Measurements from ENCODE around the gene TIGD1.
"Not testable (repeated sequence)": the region's sequence is repeated elsewhere in the genome, so short reads cannot be mapped to it uniquely, and the experiment has no call there.

TIGD1 gene

DNA sequence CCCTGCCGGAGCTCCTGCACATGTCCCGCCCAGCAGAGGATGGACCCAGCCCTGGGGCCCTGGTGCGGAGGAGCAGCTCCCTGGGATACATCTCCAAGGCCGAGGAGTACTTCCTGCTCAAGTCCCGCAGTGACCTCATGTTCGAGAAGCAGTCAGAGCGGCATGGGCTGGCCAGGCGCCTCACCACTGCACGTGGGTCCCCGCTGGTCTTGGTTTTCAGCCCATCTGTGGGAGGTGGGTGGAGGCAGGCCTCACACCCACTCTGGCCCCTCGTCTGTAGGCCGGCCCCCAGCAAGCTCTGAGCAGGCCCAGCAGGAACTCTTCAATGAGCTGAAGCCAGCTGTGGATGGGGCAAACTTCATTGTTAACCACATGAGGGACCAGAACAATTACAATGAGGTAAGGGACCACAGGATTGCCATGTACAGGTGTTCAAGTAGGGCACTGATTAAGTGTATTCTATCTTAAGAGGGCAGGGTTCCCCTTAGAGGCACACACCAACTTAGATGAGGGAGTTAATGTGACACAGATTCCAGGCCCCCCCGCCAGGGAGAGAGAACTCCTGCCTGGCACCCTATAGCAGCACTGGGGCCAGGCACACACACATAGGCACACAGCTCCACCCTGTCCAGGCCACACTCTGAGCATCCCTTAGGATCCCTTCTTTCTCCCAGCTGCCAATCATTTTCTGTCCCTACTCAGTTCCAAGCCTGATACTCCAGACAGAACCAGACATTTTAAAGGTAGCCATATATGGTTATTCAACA is 16.2 kb downstream of the TIGD1 start:
- H3K9ac ChIP-seq (ENCODE audit: low read length): no peak overlapping the region
- H3K79me2 ChIP-seq (ENCODE audit: low read length): no peaks in the 10 kb centered on the region
- no peaks in the 10 kb centered on the region for H3K36me3 ChIP-seq (replicated peaks; ENCODE audit: low read depth, low read length)

DNA sequence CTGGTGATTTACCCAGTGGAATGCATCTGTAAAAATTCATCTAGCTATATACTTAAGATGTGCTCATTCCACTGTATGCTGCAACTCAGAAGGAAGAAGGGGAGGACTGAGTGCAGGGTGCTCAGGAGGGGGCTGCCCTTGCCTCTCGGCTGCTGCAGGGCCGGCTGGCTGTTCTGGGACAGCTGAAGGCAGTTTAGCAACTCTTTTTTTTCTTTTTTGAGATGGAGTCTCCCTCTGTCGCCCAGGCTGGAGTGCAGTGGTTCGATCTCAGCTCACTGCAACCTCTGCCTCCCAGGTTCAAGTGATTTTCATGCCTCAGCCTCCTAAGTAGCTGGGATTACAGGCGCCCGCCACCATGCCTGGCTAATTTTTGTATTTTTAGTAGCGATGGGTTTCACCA is 17.5 kb downstream of the TIGD1 start:
- H3K27ac ChIP-seq (ENCODE audit: low read length); H3K9me3 ChIP-seq (ENCODE audit: insufficient read depth, low read length); H3K4me2 ChIP-seq (ENCODE audit: low read length); H3K27me3 ChIP-seq (ENCODE audit: low read depth, low read length); H3K4me1 ChIP-seq (ENCODE audit: low read length); H4K20me1 ChIP-seq (ENCODE audit: insufficient read depth, low read length); H3K9ac ChIP-seq (ENCODE audit: low read length); H3K36me3 ChIP-seq (replicated peaks; ENCODE audit: low read depth, low read length); H3K79me2 ChIP-seq (ENCODE audit: low read length); H2AFZ ChIP-seq (ENCODE audit: low read depth, low read length); H3K4me3 ChIP-seq (ENCODE audit: low read length): not testable (repeated sequence)

More for the DNA sequence above, 16.2 kb downstream of the TIGD1 start:
- Histone ChIP-seq H3K9me3 (ENCODE audit: insufficient read depth, low read length) (no peaks in the 10 kb centered on the region), H2AFZ (ENCODE audit: low read depth, low read length) (no peak overlapping the region), H4K20me1 (ENCODE audit: insufficient read depth, low read length) (no peaks in the 10 kb centered on the region), H3K27me3 (ENCODE audit: low read depth, low read length) (no peaks in the 10 kb centered on the region), H3K4me3 (ENCODE audit: low read length) (no peak overlapping the region), H3K4me2 (ENCODE audit: low read length) (no peak overlapping the region), H3K4me1 (ENCODE audit: low read length) (no peaks in the 10 kb centered on the region), H3K27ac (ENCODE audit: low read length) (no peak overlapping the region)
- TF ChIP-seq, protein P1, sequence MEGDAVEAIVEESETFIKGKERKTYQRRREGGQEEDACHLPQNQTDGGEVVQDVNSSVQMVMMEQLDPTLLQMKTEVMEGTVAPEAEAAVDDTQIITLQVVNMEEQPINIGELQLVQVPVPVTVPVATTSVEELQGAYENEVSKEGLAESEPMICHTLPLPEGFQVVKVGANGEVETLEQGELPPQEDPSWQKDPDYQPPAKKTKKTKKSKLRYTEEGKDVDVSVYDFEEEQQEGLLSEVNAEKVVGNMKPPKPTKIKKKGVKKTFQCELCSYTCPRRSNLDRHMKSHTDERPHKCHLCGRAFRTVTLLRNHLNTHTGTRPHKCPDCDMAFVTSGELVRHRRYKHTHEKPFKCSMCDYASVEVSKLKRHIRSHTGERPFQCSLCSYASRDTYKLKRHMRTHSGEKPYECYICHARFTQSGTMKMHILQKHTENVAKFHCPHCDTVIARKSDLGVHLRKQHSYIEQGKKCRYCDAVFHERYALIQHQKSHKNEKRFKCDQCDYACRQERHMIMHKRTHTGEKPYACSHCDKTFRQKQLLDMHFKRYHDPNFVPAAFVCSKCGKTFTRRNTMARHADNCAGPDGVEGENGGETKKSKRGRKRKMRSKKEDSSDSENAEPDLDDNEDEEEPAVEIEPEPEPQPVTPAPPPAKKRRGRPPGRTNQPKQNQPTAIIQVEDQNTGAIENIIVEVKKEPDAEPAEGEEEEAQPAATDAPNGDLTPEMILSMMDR (IDR thresholded peaks at IDR 0.05; ENCODE audit: low read depth, low read length): no peak
- no peak for TF ChIP-seq EZH2phosphoT487 (IDR thresholded peaks at IDR 0.05; ENCODE audit: low read depth)

DNA sequence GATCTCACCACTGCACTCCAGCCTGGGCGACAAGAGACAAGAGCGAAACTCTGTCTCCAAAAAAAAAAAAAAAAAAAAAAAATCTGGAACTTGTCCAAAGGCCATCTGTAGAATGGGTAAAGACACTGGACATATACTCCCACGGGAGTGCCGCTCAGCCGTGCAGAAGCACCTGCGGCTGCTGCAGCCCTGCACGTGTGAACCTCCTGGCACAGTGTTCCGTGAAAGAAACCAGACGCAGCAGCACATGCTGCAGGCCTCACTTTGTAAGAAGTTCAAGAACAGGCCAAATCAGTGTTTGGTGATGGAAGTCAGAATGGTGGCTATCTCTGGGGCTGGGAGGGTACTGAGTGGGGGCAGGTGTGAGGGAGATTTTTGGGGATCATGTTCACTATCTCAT is 17.9 kb downstream of the TIGD1 start:
- no peaks in the 10 kb centered on the region for H3K27me3 ChIP-seq (ENCODE audit: low read depth, low read length)
- no peaks in the 10 kb centered on the region for H3K79me2 ChIP-seq (ENCODE audit: low read length)
- no peaks in the 10 kb centered on the region for H3K36me3 ChIP-seq (replicated peaks; ENCODE audit: low read depth, low read length)
- H3K4me1 ChIP-seq (ENCODE audit: low read length): no peaks in the 10 kb centered on the region
- no peak overlapping the region for H3K27ac ChIP-seq (ENCODE audit: low read length)
- no peak overlapping the region for H2AFZ ChIP-seq (ENCODE audit: low read depth, low read length)
- H3K4me2 ChIP-seq (ENCODE audit: low read length): no peak overlapping the region
- H4K20me1 ChIP-seq (ENCODE audit: insufficient read depth, low read length): no peaks in the 10 kb centered on the region
- H3K4me3 ChIP-seq (ENCODE audit: low read length): no peak overlapping the region
- H3K9me3 ChIP-seq (ENCODE audit: insufficient read depth, low read length): no peaks in the 10 kb centered on the region
- no peak overlapping the region for H3K9ac ChIP-seq (ENCODE audit: low read length)
- TF ChIP-seq, protein P1 (IDR thresholded peaks at IDR 0.05; ENCODE audit: low read depth, low read length): no peak
- no peak for TF ChIP-seq EZH2phosphoT487 (IDR thresholded peaks at IDR 0.05; ENCODE audit: low read depth)

DNA sequence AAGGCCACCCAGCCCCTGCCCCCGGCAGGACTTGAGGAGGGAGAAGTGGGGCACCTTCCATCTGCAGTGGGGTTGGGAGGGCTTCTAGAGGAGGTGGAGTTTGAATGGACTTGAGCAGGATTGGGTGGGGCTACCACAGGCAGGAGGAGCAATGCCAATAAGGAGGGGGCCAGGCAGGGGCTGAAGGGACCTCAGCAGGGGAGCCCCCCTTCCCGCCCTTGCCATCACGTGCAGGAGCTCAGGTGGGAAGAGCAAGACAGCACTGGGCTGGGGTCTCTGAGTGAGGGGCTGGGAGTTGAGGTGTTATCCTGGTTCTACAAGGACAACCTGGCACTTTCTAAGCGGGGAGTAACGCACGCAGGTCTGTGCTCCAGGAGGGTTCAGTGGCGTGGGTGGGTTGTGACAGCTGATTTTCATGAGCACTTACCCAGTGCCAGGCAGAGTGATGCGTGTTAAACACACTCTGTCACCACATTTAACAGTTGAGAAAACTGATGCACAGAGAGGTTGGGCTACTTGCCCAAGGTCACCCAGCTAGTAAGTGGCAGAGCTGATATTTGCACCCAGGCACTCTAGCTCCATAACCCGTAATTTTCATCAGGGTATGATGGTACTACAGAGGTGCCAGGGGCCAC is 19.6 kb downstream of the TIGD1 start:
- no peaks in the 10 kb centered on the region for H3K79me2 ChIP-seq (ENCODE audit: low read length)
- no peaks in the 10 kb centered on the region for H3K4me1 ChIP-seq (ENCODE audit: low read length)
- H3K36me3 ChIP-seq (replicated peaks; ENCODE audit: low read depth, low read length): no peaks in the 10 kb centered on the region
- no peaks in the 10 kb centered on the region for H4K20me1 ChIP-seq (ENCODE audit: insufficient read depth, low read length)
- H3K9me3 ChIP-seq (ENCODE audit: insufficient read depth, low read length): no peaks in the 10 kb centered on the region
- no peaks in the 10 kb centered on the region for H3K27me3 ChIP-seq (ENCODE audit: low read depth, low read length)
- no peak overlapping the region for H2AFZ ChIP-seq (ENCODE audit: low read depth, low read length)
- H3K27ac ChIP-seq (ENCODE audit: low read length): no peak overlapping the region
- no peak overlapping the region for H3K4me2 ChIP-seq (ENCODE audit: low read length)
- no peak overlapping the region for H3K9ac ChIP-seq (ENCODE audit: low read length)
- TF ChIP-seq EZH2phosphoT487 (IDR thresholded peaks at IDR 0.05; ENCODE audit: low read depth): no peak
- TF ChIP-seq, protein P1 (IDR thresholded peaks at IDR 0.05; ENCODE audit: low read depth, low read length): no peak
- no peak overlapping the region for H3K4me3 ChIP-seq (ENCODE audit: low read length)
